NCI-H2196 treated with DMSO at 0.1 percent for 48 hours (cell line): Measurements from ENCODE around the gene SPRR5.

Source experiments
- DNase-seq: peaks from one replicate; lab custom pipeline; 2025; ENCODE audit not compliant: unreplicated experiment; lab: John Stamatoyannopoulos, UW

The SPRR5 gene

DNA sequence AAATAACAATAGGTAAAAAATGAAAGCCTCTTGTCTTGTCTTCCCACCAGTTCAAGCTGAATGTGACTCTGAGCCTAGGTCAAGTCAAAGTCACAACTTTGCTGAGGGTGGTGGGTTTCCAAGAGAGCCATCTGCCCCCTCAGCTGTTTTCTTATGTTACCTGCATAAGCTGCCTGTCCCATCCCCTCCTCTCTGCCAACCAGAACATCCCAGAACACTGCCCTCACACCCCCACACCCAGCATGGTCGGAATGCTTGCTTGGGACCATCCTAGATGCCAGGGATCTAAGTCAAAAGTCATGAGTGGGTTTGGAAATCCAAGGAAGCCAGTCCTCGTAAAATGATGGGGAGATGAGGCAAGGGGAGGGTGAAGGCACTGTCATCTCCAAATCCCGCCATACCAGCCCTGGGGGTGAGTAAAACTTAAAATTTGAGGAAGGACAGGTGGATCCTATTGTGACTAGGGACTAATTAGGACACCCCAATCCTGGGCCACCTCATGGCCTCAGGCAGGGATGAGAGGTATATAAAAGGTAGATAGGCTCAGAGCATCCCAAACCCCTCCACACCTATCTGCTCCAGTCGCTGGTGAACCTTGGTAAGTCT, at the start of gene SPRR5:
Gene SPRR5, plus strand, starts transcription at position 556 of the 606 bp plus-strand sequence. CDS start 1,349 bp downstream, outside the sequence.
- no peak for DNase-seq

GRCh38 chr1:152899027-152899426, 48.0 kb upstream of the SPRR5 start:
- no peak for DNase-seq

GRCh38 chr1:152899883-152900282, 47.1 kb upstream of the SPRR5 start:
- no peak for DNase-seq

DNA sequence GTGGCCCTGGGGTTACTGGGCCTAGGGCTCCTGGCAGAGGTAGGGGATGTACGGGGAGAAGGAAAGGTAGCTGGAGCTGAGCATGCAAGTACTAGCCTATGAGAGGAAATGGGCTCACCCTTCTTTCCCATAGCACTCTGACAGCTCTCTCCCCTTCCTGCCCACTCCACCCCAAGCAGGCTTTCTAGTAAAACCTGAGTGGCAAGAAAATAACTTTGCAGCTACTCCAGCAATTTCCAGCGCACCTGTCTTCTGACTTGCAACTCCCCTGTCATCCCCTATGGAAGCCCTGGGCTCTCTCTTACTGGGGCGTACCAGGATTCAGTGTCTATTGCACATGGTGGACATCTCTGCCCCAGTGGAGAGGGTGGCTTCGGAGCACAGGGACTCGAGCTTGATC, 45.4 kb upstream of the SPRR5 start:
- no peak for DNase-seq

GRCh38 chr1:152902636-152903035, 44.4 kb upstream of the SPRR5 start:
- no peak for DNase-seq

DNA sequence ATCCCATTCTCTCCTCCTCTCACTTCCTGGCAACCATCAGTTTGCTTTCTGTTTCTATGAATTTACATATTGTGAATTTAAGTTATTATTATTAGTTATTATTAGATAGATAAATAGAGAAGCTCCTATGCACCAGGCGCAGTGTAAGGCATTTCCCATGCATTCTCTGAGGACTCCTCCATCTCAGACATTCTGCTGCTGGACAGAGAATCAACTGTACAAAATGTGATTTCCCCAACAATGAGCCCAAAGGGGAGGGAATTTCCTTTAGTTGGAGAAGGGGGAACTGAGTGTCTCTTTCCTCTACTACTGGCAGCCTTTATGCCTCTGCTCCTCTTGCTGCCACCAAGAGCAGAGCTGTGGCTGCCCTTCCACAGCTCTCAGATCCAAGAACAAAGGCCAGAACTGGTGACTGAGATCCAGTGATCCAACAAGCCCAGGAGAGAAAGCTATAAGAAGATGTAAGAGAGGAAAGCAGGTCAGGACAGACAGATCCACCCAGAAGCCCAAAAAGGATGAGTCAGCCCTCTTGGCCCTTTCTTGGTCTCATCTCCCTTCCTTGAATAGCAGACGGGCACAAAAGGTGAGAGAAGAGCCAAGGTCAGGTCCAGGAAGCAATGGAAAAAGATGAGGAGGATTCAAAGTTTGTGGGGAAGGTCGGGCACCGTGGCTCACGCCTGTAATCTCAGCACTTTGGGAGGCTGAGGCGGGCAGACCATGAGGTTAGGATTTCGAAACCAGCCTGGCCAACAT, 42.1 kb upstream of the SPRR5 start:
- no peak for DNase-seq

GRCh38 chr1:152906023-152906565, 40.9 kb upstream of the SPRR5 start:
- DNase-seq = no peak

DNA sequence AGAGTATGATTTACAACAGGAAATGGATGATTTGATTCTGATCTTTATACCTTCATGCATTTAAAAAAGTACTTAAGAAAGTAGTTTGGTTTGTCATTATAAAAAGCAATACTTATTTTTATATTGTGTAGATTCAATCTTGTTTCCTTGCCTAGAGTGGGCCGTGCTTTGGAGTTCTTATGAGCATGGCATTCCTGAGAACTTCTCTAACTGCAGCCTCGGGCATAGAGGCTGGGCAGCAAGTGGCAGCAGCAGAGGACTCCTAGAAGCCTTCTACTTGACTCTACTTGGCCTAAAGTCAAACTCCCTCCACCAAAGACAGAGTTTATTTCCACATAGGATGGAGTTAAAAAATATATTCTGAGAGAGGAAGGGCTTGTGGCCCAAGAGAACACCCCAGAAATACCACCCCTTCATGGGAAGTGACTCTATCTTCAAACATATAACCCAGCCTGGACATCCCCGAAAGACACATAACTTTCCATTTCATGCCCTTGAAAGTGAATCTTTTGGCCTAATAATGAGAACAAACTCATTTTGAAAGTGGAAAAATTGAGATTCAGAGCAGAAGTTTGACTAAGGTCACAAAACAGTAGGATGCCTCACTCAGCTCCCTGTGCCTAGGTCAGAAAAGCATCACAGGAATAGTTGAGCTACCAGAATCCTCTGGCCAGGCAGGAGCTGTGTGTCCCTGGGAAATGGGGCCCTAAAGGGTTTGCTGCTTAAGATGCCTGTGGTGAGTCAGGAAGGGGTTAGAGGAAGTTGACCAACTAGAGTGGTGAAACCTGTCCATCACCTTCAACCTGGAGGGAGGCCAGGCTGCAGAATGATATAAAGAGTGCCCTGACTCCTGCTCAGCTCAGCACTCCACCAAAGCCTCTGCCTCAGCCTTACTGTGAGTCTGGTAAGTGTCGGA, 39.1 kb upstream of the SPRR5 start, which contains the start of gene IVL:
Gene IVL, plus strand, starts transcription at position 861 of the 916 bp plus-strand sequence. CDS start 1,252 bp downstream, outside the sequence.
- DNase-seq = no peak

DNA sequence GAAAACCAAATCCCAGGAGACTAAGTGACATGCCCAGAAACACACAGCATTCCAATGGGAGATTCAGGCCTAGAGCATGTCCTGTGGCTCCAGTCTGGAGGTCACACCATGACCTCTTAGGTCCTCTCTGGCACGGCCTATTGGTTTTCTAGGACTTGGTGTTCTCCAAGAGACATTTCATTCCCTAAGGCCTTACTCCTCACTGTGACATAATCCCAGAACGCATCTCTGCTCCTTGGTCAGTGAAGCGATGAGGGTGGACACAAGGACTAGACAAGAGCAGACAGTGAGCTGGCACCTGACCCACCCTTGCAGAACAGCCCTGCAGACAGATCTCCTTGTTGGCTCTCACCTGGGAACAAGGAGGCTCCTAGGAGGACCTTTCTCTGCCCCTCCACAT, 37.8 kb upstream of the SPRR5 start:
- DNase-seq = no peak

DNA sequence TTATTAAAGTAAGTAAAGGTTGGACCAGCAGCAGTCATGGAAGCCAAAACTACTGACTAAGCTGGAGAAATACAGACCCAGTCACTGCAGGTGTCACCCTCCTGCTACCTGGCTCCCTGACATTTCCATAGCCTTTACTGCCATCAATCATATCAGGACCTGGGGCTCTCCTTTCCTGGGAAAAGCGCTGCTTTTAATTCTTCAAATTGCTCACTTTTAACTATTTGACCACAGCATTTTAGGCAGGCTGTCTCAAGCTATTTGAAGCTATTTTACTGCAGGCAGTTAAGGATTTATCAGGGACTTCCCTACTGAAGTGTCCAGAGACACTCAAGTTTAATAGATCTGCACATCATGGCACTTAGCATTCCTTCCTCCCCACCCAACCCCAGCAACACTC, 34.5 kb upstream of the SPRR5 start:
- no peak for DNase-seq

DNA sequence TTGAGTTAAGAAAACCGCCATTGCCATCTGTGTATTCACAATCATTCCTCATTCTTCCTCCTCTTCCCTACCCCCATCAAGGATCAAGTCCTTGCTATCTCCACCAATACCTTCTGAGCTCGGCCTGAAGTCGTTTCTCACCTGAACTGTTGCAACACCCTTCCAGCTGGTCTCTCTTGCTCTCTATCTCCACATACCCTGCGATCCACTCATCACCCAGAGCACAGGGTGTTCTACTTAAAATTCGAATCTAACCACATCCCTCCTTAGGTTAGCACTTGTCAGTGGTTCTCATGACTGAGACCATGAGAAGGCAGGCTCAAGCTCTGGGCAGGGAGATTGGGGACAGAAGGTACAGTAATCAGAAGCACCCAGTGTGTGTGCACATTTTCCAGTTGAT, 34.1 kb upstream of the SPRR5 start:
- no peak for DNase-seq

- no peak for DNase-seq
These were observed 29.2 kb upstream of the SPRR5 start for GRCh38 chr1:152917794-152918193.

GRCh38 chr1:152919071-152919470, 27.9 kb upstream of the SPRR5 start:
- no peak for DNase-seq

GRCh38 chr1:152924191-152924590, 22.8 kb upstream of the SPRR5 start:
- DNase-seq = no peak

DNA sequence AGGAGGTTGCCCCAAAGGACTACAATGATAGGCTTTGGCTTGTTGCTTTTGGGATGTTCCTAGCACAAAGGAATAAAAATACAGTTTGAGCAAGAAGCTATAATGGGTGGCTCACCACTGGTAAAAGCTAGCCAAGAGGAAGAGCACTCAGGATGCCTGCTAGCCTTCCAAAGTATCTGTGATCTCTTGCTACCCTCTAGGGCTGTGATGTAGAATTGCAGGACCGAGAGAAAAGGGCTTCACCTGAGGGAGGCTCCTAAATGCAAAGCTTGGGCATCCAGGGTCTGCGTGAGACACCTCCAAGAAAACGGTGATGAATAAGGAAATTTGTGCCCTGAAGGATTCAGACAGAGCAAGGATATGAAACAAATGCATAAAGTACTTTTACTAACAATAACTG, 20.9 kb upstream of the SPRR5 start:
- DNase-seq = no peak

- DNase-seq = no peak
These were observed 18.3 kb upstream of the SPRR5 start for GRCh38 chr1:152928671-152929070.

GRCh38 chr1:152932170-152932811, 14.7 kb upstream of the SPRR5 start:
- no peak for DNase-seq

DNA sequence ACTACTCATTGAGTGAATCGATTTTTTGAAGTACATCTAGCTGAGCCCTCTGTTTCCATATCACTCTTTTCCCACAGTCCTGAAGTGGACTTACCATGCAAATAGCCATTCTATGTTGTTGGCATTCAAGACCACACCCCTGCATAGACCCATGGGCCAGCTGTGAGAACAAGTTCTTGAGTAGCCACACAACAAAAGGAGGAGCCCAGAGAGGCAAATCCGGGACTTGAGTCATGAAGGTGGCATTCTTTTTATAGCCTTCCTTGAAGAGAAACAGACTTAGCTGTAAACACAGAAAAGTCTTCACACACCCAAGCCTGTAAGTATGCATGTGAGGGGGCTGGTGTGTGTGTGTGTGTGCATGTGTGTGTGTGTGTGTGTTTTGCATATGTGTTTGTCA, 13.8 kb upstream of the SPRR5 start:
- DNase-seq = no peak

DNA sequence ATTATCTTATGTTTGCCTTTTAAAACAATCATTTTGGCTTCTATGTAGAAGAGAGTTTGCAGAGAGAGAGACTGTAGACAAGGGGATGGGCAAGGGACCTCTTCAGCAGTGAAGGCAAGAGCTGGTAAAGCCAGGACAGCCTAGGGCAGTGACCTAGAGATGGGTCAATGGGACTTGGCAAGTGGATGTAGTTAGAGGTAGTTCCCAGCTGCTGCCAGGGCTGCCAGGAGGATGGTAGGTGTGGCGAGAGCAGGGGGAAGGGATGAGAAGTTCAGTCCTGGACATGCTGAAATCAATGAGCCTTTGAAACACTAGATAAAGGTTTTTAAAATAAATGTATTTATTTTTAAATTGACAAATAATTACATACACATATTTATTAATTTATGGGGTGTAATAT, 6.4 kb upstream of the SPRR5 start:
- DNase-seq = no peak

DNA sequence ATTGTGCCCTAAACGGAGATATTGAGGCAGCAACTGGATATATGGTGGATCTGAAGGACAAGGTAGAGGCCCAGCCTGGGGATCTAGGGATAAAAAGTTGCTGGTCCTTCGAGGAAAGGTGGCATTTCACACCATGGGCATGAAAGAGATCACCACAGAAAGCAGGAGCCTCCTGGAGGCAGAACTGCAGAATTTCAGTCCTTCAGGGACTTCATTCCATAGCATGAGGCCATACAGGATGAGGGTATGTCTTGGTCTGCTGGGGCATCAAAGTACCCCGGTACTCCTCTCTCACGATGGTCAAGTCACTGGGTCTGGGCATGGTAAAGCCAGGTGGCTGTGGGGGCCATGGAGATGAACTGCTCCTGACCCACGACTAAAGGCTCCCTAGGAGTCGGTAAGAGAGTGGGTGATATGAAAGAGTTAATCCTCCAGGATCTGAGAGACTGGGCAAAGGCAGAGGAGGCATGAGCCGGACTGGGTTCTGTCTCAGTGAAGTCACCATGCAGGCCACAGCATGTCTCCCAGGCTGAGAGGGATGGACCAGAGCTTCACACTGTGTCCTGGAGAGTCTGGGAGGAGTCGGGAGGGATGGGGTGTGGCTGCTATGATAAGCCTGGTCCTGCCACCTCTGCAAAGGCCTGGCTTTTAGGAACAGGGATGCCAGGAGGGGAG, 5.8 kb upstream of the SPRR5 start:
- DNase-seq = no peak
